ENCODE data around the gene FRK.

DNA sequence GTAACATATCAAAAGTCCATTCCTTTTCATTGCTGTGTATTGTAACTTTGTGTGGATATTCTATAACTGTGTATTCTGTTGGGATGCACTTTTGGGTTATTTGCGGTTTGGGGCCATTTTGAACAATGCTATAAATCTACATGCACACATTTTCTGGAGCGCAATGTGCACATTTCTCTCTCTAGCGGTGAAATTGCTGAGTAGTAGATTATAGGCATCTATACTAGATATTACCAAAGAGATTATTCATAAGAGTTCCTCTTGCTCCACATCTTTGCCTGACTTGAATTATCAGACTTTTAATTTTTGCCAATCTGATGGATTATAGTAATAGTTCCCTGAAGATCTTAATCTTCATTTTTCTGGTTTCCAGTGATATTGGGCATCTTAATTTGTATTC, 18.3 kb upstream of the FRK start:
- TF ChIP-seq, protein P1, sequence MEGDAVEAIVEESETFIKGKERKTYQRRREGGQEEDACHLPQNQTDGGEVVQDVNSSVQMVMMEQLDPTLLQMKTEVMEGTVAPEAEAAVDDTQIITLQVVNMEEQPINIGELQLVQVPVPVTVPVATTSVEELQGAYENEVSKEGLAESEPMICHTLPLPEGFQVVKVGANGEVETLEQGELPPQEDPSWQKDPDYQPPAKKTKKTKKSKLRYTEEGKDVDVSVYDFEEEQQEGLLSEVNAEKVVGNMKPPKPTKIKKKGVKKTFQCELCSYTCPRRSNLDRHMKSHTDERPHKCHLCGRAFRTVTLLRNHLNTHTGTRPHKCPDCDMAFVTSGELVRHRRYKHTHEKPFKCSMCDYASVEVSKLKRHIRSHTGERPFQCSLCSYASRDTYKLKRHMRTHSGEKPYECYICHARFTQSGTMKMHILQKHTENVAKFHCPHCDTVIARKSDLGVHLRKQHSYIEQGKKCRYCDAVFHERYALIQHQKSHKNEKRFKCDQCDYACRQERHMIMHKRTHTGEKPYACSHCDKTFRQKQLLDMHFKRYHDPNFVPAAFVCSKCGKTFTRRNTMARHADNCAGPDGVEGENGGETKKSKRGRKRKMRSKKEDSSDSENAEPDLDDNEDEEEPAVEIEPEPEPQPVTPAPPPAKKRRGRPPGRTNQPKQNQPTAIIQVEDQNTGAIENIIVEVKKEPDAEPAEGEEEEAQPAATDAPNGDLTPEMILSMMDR (conservative IDR thresholded peaks at IDR 0.05; ENCODE audit: low read length) = no peak
- TF ChIP-seq EZH2phosphoT487 (IDR thresholded peaks at IDR 0.05; ENCODE audit: borderline replicate concordance) = no peak

All from Loucy (cell line).